ENCODE measurements around the gene ERG28. TPM values are rescaled to one million over a fixed set of nuclear protein-coding genes. Genes with fewer than 3 reads are reported as not detected.
"Not testable (repeated sequence)": the region's sequence is repeated elsewhere in the genome, so short reads cannot be mapped to it uniquely, and the experiment has no call there.

The ERG28 gene
- total RNA-seq, 1 experiment from 2014 or later, result 43.3 TPM

- Histone ChIP-seq H3K36me3 (ENCODE audit: insufficient read depth, low read length, poor library complexity, severe bottlenecking) (no peaks in the 10 kb centered on the region), H3K27ac (ENCODE audit: low read depth, low read length, poor library complexity, severe bottlenecking) (no peak overlapping the region), H3K27me3 (replicated peaks; ENCODE audit: insufficient read depth, low read depth, low read length, poor library complexity) (peaks cover 15% of the 10 kb centered on the region), H3K4me1 (ENCODE audit: insufficient read depth, low read length, poor library complexity, severe bottlenecking) (no peaks in the 10 kb centered on the region), H3K4me3 (ENCODE audit: low read depth, low read length, poor library complexity, severe bottlenecking) (no peak overlapping the region), H3K9me3 (ENCODE audit: low read depth, low read length, poor library complexity, severe bottlenecking) (no peaks in the 10 kb centered on the region)
- TF ChIP-seq CTCF (conservative IDR thresholded peaks at IDR 0.05; ENCODE audit: low read depth, low read length) (no peak), EZH2 (IDR thresholded peaks at IDR 0.05; ENCODE audit: borderline replicate concordance, low read depth, low read length, poor library complexity, severe bottlenecking) (no peak)
- intact Hi-C loops (cut with micrococcal nuclease; ENCODE audit: unreplicated experiment), result no loop called here
- DNase-seq (ENCODE audit: low spot score), result no peak
- ChIA-PET POLR2A (ENCODE audit: low non-redundant PET) (no interaction called here), CTCF (no interaction called here)
- BruUV-seq (replicated peaks), result no TSS peak
Measured at GRCh38 chr14:75605916-75606315, 54.8 kb downstream of the ERG28 start.

- DNase-seq (ENCODE audit: low spot score), result no peak
- Histone ChIP-seq H3K27me3 (replicated peaks; ENCODE audit: insufficient read depth, low read depth, low read length, poor library complexity) (peaks cover 8% of the 10 kb centered on the region), H3K9me3 (ENCODE audit: low read depth, low read length, poor library complexity, severe bottlenecking) (no peaks in the 10 kb centered on the region), H3K27ac (ENCODE audit: low read depth, low read length, poor library complexity, severe bottlenecking) (no peak overlapping the region), H3K4me3 (ENCODE audit: low read depth, low read length, poor library complexity, severe bottlenecking) (no peak overlapping the region), H3K4me1 (ENCODE audit: insufficient read depth, low read length, poor library complexity, severe bottlenecking) (no peaks in the 10 kb centered on the region), H3K36me3 (ENCODE audit: insufficient read depth, low read length, poor library complexity, severe bottlenecking) (no peaks in the 10 kb centered on the region)
- POLR2A ChIA-PET (ENCODE audit: low non-redundant PET), result interaction anchor here (0.6 kb wide), 1 partner anchor 1875 kb away, joined by 5 read pairs; no protein-coding TSS in a partner anchor
- CTCF ChIA-PET, result no interaction called here
- no TSS peak for BruUV-seq (replicated peaks)
- no peak for TF ChIP-seq CTCF (conservative IDR thresholded peaks at IDR 0.05; ENCODE audit: low read depth, low read length)
- TF ChIP-seq EZH2 (IDR thresholded peaks at IDR 0.05; ENCODE audit: borderline replicate concordance, low read depth, low read length, poor library complexity, severe bottlenecking), result no peak
- intact Hi-C loops (cut with micrococcal nuclease; ENCODE audit: unreplicated experiment), result no loop called here
Measured at GRCh38 chr14:75604979-75605851, 55.5 kb downstream of the ERG28 start.

- POLR2A ChIA-PET (ENCODE audit: low non-redundant PET), result no interaction called here
- intact Hi-C loops (cut with micrococcal nuclease; ENCODE audit: unreplicated experiment), result no loop called here
- H3K36me3 ChIP-seq (ENCODE audit: insufficient read depth, low read length, poor library complexity, severe bottlenecking), result no peaks in the 10 kb centered on the region
Measured at GRCh38 chr14:75602503-75602902, 58.2 kb downstream of the ERG28 start.

GRCh38 chr14:75601061-75601460, 59.6 kb downstream of the ERG28 start:
- H3K4me3 ChIP-seq (ENCODE audit: low read depth, low read length, poor library complexity, severe bottlenecking); H3K9me3 ChIP-seq (ENCODE audit: low read depth, low read length, poor library complexity, severe bottlenecking); DNase-seq (ENCODE audit: low spot score); POLR2A ChIA-PET (ENCODE audit: low non-redundant PET); H3K36me3 ChIP-seq (ENCODE audit: insufficient read depth, low read length, poor library complexity, severe bottlenecking); H3K27ac ChIP-seq (ENCODE audit: low read depth, low read length, poor library complexity, severe bottlenecking); H3K4me1 ChIP-seq (ENCODE audit: insufficient read depth, low read length, poor library complexity, severe bottlenecking); intact Hi-C loops (cut with micrococcal nuclease; ENCODE audit: unreplicated experiment); BruUV-seq (replicated peaks); H3K27me3 ChIP-seq (replicated peaks; ENCODE audit: insufficient read depth, low read depth, low read length, poor library complexity); CTCF ChIA-PET: not testable (repeated sequence)

More at GRCh38 chr14:75602503-75602902, 58.2 kb downstream of the ERG28 start:
- Histone ChIP-seq H3K27me3 (replicated peaks; ENCODE audit: insufficient read depth, low read depth, low read length, poor library complexity) (no peaks in the 10 kb centered on the region), H3K4me1 (ENCODE audit: insufficient read depth, low read length, poor library complexity, severe bottlenecking) (no peaks in the 10 kb centered on the region), H3K4me3 (ENCODE audit: low read depth, low read length, poor library complexity, severe bottlenecking) (no peak overlapping the region), H3K9me3 (ENCODE audit: low read depth, low read length, poor library complexity, severe bottlenecking) (no peaks in the 10 kb centered on the region), H3K27ac (ENCODE audit: low read depth, low read length, poor library complexity, severe bottlenecking) (no peak overlapping the region)
- BruUV-seq (replicated peaks), result no TSS peak
- CTCF ChIA-PET, result no interaction called here
- no peak for DNase-seq (ENCODE audit: low spot score)
- TF ChIP-seq CTCF (conservative IDR thresholded peaks at IDR 0.05; ENCODE audit: low read depth, low read length) (no peak), EZH2 (IDR thresholded peaks at IDR 0.05; ENCODE audit: borderline replicate concordance, low read depth, low read length, poor library complexity, severe bottlenecking) (no peak)

- H3K36me3 ChIP-seq (ENCODE audit: insufficient read depth, low read length, poor library complexity, severe bottlenecking); H3K4me1 ChIP-seq (ENCODE audit: insufficient read depth, low read length, poor library complexity, severe bottlenecking); H3K27me3 ChIP-seq (replicated peaks; ENCODE audit: insufficient read depth, low read depth, low read length, poor library complexity); H3K4me3 ChIP-seq (ENCODE audit: low read depth, low read length, poor library complexity, severe bottlenecking); BruUV-seq (replicated peaks); intact Hi-C loops (cut with micrococcal nuclease; ENCODE audit: unreplicated experiment); H3K27ac ChIP-seq (ENCODE audit: low read depth, low read length, poor library complexity, severe bottlenecking); CTCF ChIA-PET; H3K9me3 ChIP-seq (ENCODE audit: low read depth, low read length, poor library complexity, severe bottlenecking); DNase-seq (ENCODE audit: low spot score); POLR2A ChIA-PET (ENCODE audit: low non-redundant PET): not testable (repeated sequence)
Measured at GRCh38 chr14:75600100-75600499, 60.6 kb downstream of the ERG28 start.

Data from A673 (cell line).